GM23338 (cell line): ENCODE results near the gene MIA. TPM values are rescaled to one million over a fixed set of nuclear protein-coding genes. Genes with fewer than 3 reads are reported as not detected.

Source experiments
- ATAC-seq: fragments of 200-7000 bp; cut with Tn5 transposase; 3 replicates; pipeline ENCODE4 v1.9.1; 2020
- DNase-seq: peaks from one replicate; pipeline ENCODE4 v3.0.0-alpha.2; 2015; ENCODE audit warnings: low spot score
- H2AFZ ChIP-seq: fragments of 200-600 bp; sonication (generic); 2 replicates; pipeline ENCODE4 v1.8.0; 2016; ENCODE audit warnings: antibody characterized with exemption, mild to moderate bottlenecking, moderate library complexity
- H3F3A ChIP-seq: fragments of 200-600 bp; sonication (generic); replicated peaks from 2 replicates; pipeline ENCODE4 v1.8.0; 2017; ENCODE audit warnings: antibody characterized with exemption, mixed run types, low read depth
- H3K27ac ChIP-seq: fragments of 200-600 bp; sonication (generic); 2 replicates; pipeline ENCODE4 v1.6.1; 2016; ENCODE audit warnings: low read depth
- H3K27me3 ChIP-seq: fragments of 200-600 bp; sonication (generic); 2 replicates; pipeline ENCODE4 v1.8.0; 2016; ENCODE audit warnings: mild to moderate bottlenecking, mixed run types, moderate library complexity; ENCODE audit not compliant: insufficient read depth
- H3K36me3 ChIP-seq: fragments of 200-600 bp; sonication (generic); 2 replicates; pipeline ENCODE4 v1.8.0; 2016; ENCODE audit warnings: mild to moderate bottlenecking; ENCODE audit not compliant: insufficient read depth
- H3K4me1 ChIP-seq: fragments of 200-600 bp; sonication (generic); 2 replicates; pipeline ENCODE4 v1.8.0; 2016; ENCODE audit warnings: mild to moderate bottlenecking, moderate library complexity; ENCODE audit not compliant: insufficient read depth
- H3K4me2 ChIP-seq: fragments of 200-600 bp; sonication (generic); 2 replicates; pipeline ENCODE4 v1.7.1; 2017; ENCODE audit warnings: mixed run types
- H3K4me3 ChIP-seq: fragments of 200-600 bp; sonication (generic); 2 replicates; pipeline ENCODE4 v1.6.1; 2016; ENCODE audit warnings: mixed run types
- H3K79me2 ChIP-seq: fragments of 200-600 bp; sonication (generic); replicated peaks from 2 replicates; pipeline ENCODE4 v1.8.0; 2017; ENCODE audit warnings: mild to moderate bottlenecking; ENCODE audit not compliant: insufficient read depth
- H3K9me2 ChIP-seq: fragments of 200-600 bp; sonication (generic); 2 replicates; pipeline ENCODE4 v1.8.0; 2017; ENCODE audit not compliant: insufficient read depth
- H4K20me1 ChIP-seq: fragments of 200-600 bp; sonication (generic); replicated peaks from 2 replicates; pipeline ENCODE4 v1.8.0; 2017; ENCODE audit warnings: mild to moderate bottlenecking; ENCODE audit not compliant: insufficient read depth
- H3K27ac Mint-ChIP-seq: 2 replicates; pipeline ENCODE4 v1.8.0; 2020; ENCODE audit warnings: inconsistent platforms, mild to moderate bottlenecking, moderate library complexity, mixed read lengths
- H3K27me3 Mint-ChIP-seq: 3 replicates; pipeline ENCODE4 v1.8.0; 2022; ENCODE audit warnings: low read depth, mild to moderate bottlenecking, moderate library complexity, mixed read lengths, inconsistent platforms; ENCODE audit not compliant: insufficient read depth, poor library complexity
- H3K36me3 Mint-ChIP-seq: 3 replicates; pipeline ENCODE4 v1.8.0; 2021; ENCODE audit warnings: low read depth, mild to moderate bottlenecking, inconsistent platforms, moderate library complexity, mixed read lengths
- H3K4me1 Mint-ChIP-seq: 3 replicates; pipeline ENCODE4 v1.8.0; 2020; ENCODE audit warnings: mild to moderate bottlenecking, inconsistent platforms, mixed read lengths
- H3K4me3 Mint-ChIP-seq: 3 replicates; pipeline ENCODE4 v1.8.0; 2021; ENCODE audit warnings: moderate library complexity, mild to moderate bottlenecking, inconsistent platforms, mixed read lengths
- H3K9me3 Mint-ChIP-seq: 3 replicates; pipeline ENCODE4 v1.8.0; 2020; ENCODE audit warnings: moderate library complexity, mild to moderate bottlenecking, inconsistent platforms, mixed read lengths
- CREB1 ChIP-seq: fragments of 250-450 bp; sonication (Bioruptor Pico); IDR thresholded peaks from 2 replicates; pipeline ENCODE4 v1.5.0; 2020; ENCODE audit warnings: low read depth, mild to moderate bottlenecking, moderate library complexity
- EZH2 ChIP-seq: fragments of 200-600 bp; sonication (generic); IDR thresholded peaks from one replicate; pipeline ENCODE4 v1.8.0; 2017; ENCODE audit warnings: antibody characterized with exemption, mild to moderate bottlenecking, low read depth; ENCODE audit not compliant: unreplicated experiment
- EZH2phosphoT487 ChIP-seq: fragments of 200-600 bp; sonication (generic); IDR thresholded peaks from one replicate; pipeline ENCODE4 v1.8.1; 2018; ENCODE audit warnings: antibody characterized with exemption; ENCODE audit not compliant: unreplicated experiment
- JUNB ChIP-seq: IDR thresholded peaks from one replicate; pipeline ENCODE4 v1.6.1; 2016; ENCODE audit warnings: antibody characterized with exemption; ENCODE audit not compliant: unreplicated experiment
- POLR2AphosphoS5 ChIP-seq: IDR thresholded peaks from 2 replicates; pipeline ENCODE4 v1.6.1; 2016; ENCODE audit warnings: antibody characterized with exemption, low read depth
- STAT1 ChIP-seq: IDR thresholded peaks from one replicate; pipeline ENCODE4 v1.6.1; 2016; ENCODE audit warnings: antibody characterized with exemption; ENCODE audit not compliant: unreplicated experiment
- ZNF331 ChIP-seq: fragments of 250-450 bp; sonication (Bioruptor Pico); IDR thresholded peaks from 2 replicates; pipeline ENCODE4 v1.5.0; 2020; ENCODE audit warnings: low read depth, mild to moderate bottlenecking, moderate library complexity
- polyA plus RNA-seq: library from polyadenylated mRNA; unstranded; fragments of >200 nt; fragmentation: Nextera tagmentation; extraction: Ambion mirVana; gene quantifications from 2 replicates; pipeline ENCODE4 v1.2.1, GENCODE V29; 2016
- total RNA-seq: library from RNA; depleted of rRNA; stranded (reverse); fragments of >200 nt; shearing (Covaris generic); gene quantifications from 2 replicates; pipeline ENCODE4 v1.2.3, GENCODE V29; 2014
- TF ChIP-seq, protein P1 (sequence below): IDR thresholded peaks from one replicate; pipeline ENCODE4 v1.6.1; 2018; ENCODE audit warnings: antibody characterized with exemption; ENCODE audit not compliant: unreplicated experiment

The MIA gene
- total and polyA plus RNA-seq, 2 experiments from 2014 or later = not detected

DNA sequence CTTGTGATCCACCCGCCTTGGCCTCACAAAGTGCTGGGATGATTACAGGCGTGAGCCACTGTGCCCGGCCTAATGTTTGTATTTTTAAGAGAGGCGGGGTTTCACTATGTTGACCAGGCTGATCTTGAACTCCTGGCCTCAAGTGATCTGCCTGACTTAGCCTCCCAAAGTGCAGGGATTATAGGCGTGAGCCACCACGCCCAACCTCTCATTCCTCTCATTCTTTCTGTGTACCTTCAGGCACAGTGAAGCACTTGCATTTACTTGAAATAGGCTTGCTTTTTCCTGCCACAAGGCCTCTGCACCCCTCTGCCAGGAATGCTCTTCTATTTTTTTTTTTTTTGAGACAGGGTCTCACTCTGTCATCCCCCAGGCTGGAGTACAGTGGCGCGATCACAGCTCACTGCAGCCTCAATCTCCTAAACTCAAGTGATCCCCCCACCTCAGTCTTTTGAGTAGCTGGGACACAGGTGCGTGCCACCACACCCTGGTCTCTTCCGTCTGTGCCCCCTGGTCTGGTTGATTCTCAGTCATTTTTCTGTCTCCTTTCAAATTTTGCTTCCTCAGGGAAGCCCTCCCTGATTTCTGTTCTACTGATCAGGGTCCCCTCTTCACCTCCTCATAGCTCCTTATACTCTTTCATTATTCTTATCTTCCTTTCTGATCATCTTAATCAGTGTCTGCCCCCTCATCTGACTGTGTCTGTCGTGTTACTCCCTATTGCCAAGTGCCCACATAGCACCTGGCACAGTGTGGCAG lies 40.1 kb upstream of the MIA start:
- Mint-ChIP-seq H3K36me3 (peaks cover 53% of the 10 kb centered on the region), H3K27me3 (peaks cover 10% of the 10 kb centered on the region), H3K4me3 (no peak overlapping the region; the same call in 2 of the 3 replicates), H3K9me3 (0 out of 3 replicates have a peak, but pooled peaks cover 3% of the 10 kb centered on the region), H3K4me1 (no peaks in the 10 kb centered on the region), H3K27ac (no peak overlapping the region)
- Histone ChIP-seq H3K9me2 (no peaks in the 10 kb centered on the region), H3K79me2 (no peaks in the 10 kb centered on the region), H4K20me1 (no peaks in the 10 kb centered on the region; the same call in 1 of the 2 replicates), H2AFZ (no peak overlapping the region), H3K4me2 (no peak overlapping the region), H3K4me3 (no peak overlapping the region), H3K4me1 (no peaks in the 10 kb centered on the region), H3K36me3 (peaks cover 7% of the 10 kb centered on the region), H3K27ac (no peak overlapping the region), H3F3A (no peaks in the 10 kb centered on the region), H3K27me3 (no peaks in the 10 kb centered on the region)
- DNase-seq (no peak), ATAC-seq (no peak)
- no peak for TF ChIP-seq POLR2AphosphoS5
- TF ChIP-seq STAT1 = no peak
- TF ChIP-seq CREB1 (CRISPR knock-in tag) = no peak
- TF ChIP-seq, protein P1, sequence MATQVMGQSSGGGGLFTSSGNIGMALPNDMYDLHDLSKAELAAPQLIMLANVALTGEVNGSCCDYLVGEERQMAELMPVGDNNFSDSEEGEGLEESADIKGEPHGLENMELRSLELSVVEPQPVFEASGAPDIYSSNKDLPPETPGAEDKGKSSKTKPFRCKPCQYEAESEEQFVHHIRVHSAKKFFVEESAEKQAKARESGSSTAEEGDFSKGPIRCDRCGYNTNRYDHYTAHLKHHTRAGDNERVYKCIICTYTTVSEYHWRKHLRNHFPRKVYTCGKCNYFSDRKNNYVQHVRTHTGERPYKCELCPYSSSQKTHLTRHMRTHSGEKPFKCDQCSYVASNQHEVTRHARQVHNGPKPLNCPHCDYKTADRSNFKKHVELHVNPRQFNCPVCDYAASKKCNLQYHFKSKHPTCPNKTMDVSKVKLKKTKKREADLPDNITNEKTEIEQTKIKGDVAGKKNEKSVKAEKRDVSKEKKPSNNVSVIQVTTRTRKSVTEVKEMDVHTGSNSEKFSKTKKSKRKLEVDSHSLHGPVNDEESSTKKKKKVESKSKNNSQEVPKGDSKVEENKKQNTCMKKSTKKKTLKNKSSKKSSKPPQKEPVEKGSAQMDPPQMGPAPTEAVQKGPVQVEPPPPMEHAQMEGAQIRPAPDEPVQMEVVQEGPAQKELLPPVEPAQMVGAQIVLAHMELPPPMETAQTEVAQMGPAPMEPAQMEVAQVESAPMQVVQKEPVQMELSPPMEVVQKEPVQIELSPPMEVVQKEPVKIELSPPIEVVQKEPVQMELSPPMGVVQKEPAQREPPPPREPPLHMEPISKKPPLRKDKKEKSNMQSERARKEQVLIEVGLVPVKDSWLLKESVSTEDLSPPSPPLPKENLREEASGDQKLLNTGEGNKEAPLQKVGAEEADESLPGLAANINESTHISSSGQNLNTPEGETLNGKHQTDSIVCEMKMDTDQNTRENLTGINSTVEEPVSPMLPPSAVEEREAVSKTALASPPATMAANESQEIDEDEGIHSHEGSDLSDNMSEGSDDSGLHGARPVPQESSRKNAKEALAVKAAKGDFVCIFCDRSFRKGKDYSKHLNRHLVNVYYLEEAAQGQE = no peak
- no peak for TF ChIP-seq EZH2
- TF ChIP-seq EZH2phosphoT487 = no peak
- TF ChIP-seq ZNF331 = no peak

DNA sequence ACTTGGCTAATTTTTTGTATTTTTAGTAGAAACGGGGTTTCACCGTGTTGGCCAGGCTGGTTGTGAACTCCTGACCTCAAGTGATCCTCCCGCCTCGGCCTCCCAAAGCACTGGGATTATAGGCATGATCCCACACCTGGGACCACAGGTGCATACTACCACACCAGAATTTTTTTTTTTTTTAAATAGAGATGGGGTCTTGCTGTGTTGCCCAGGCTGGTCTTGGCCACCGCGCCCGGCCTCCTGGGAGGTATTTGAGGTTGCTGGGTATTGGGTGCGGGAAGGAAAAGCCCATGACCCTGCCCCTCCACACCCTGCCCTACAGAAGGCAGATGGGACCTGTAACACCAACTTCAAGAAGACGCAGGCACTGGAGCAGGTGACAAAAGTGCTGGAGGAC lies 38.7 kb upstream of the MIA start:
- ATAC-seq = no peak
- no peak for DNase-seq

More for the DNA sequence above, 38.7 kb upstream of the MIA start:
- Histone ChIP-seq H3K27me3 (no peaks in the 10 kb centered on the region), H3K4me2 (no peak overlapping the region), H3K4me1 (no peaks in the 10 kb centered on the region; the same call in 1 of the 2 replicates), H3K4me3 (no peak overlapping the region), H3F3A (no peaks in the 10 kb centered on the region), H3K9me2 (no peaks in the 10 kb centered on the region), H4K20me1 (no peaks in the 10 kb centered on the region), H3K27ac (no peak overlapping the region), H2AFZ (no peak overlapping the region), H3K36me3 (peaks cover 7% of the 10 kb centered on the region), H3K79me2 (no peaks in the 10 kb centered on the region)
- no peak for TF ChIP-seq CREB1 (CRISPR knock-in tag)
- TF ChIP-seq EZH2 = no peak
- no peak for TF ChIP-seq ZNF331
- no peak for TF ChIP-seq POLR2AphosphoS5
- TF ChIP-seq JUNB = no peak
- Mint-ChIP-seq H3K4me3 (no peak overlapping the region), H3K36me3 (peaks cover 48% of the 10 kb centered on the region), H3K4me1 (peaks cover under 1% of the 10 kb centered on the region; the same call in 2 of the 3 replicates), H3K27me3 (peaks cover 16% of the 10 kb centered on the region), H3K27ac (no peak overlapping the region), H3K9me3 (0 out of 3 replicates have a peak, but pooled peaks cover 3% of the 10 kb centered on the region)
